K562 (cell line): ENCODE data around the gene ZNF189. TPM values are rescaled to one million over a fixed set of nuclear protein-coding genes. Genes with fewer than 3 reads are reported as not detected.

Experiments
- ATAC-seq: fragments of 200-7000 bp; cut with Tn5 transposase; 3 replicates; pipeline ENCODE4 v1.9.1; 2020; ENCODE audit warnings: moderate library complexity
- BruUV-seq: library from RNA; stranded (reverse); fragments of 400-500 nt; replicated peaks from 2 replicates; lab custom pipeline; 2021; lab: Mats Ljungman, UMichigan
- CTCF ChIA-PET: fragments of 300-600 bp; formaldehyde crosslinking; extraction: SDS; loops from one replicate; lab custom pipeline; 2021; ENCODE audit warnings: low intra/inter-chr PET ratio; lab: Yijun Ruan, JAX
- POLR2A ChIA-PET: fragments of 300-600, 350-650 bp; sonication (Branson Sonifier 250); formaldehyde crosslinking; extraction: SDS; loops from one replicate; lab custom pipeline; 2021; ENCODE audit warnings: antibody characterized with exemption, inconsistent platforms; lab: Yijun Ruan, JAX
- DNase-seq, 4 experiments: peaks; one replicate each; pipeline versions ENCODE4 v3.0.0 to v3.0.0-alpha.2; 2011 to 2018; ENCODE audit warnings: low spot score in 3 of 4, mixed read lengths in 3 of 4; ENCODE audit errors: extremely low read depth in 1 of 4
- FAIRE-seq: peaks from 2 replicates; lab custom pipeline; 2011; peaks lifted over from hg19 to GRCh38; lab: Jason Lieb, UNC
- H2AFZ ChIP-seq: 2 replicates; pipeline ENCODE4 v1.6.0; 2011; ENCODE audit warnings: low read depth, low read length, control low read depth, inconsistent platforms
- H3K27ac ChIP-seq: fragments of 200-600 bp; 3 replicates; pipeline ENCODE4 v1.8.0; 2011; ENCODE audit warnings: low read depth, mild to moderate bottlenecking, control low read depth, inconsistent platforms, low read length, moderate library complexity, mixed read lengths; ENCODE audit errors: extremely low read depth
- H3K27me3 ChIP-seq, 2 experiments: fragments of 300-600 bp in 1 of 2; 2 replicates in 1 of 2; 3 replicates in 1 of 2; pipeline versions ENCODE4 v1.6.0 to v1.8.0; 2011; ENCODE audit warnings: inconsistent platforms in 2 of 2, low read length in 2 of 2, mild to moderate bottlenecking in 1 of 2, mixed read lengths in 1 of 2, moderate library complexity in 1 of 2; ENCODE audit not compliant: control insufficient read depth in 2 of 2, insufficient read depth in 2 of 2
- H3K36me3 ChIP-seq: fragments of 300-600 bp; 3 replicates; pipeline ENCODE4 v1.8.0; 2011; ENCODE audit warnings: mild to moderate bottlenecking, low read length, inconsistent platforms; ENCODE audit not compliant: control insufficient read depth, insufficient read depth
- H3K4me1 ChIP-seq, 2 experiments: fragments of 200-600 bp in 1 of 2; replicated peaks in 1 of 2; 2 replicates in 1 of 2; 3 replicates in 1 of 2; pipeline versions ENCODE4 v1.5.1 to v1.8.0; 2011; ENCODE audit warnings: inconsistent platforms in 2 of 2, low read length in 2 of 2, mild to moderate bottlenecking in 1 of 2, mixed read lengths in 1 of 2, moderate library complexity in 1 of 2; ENCODE audit not compliant: control insufficient read depth in 2 of 2, insufficient read depth in 2 of 2
- H3K4me2 ChIP-seq: 2 replicates; pipeline ENCODE4 v1.6.1; 2011; ENCODE audit warnings: low read length, control low read depth, inconsistent platforms, mixed read lengths; ENCODE audit not compliant: insufficient read depth
- H3K4me3 ChIP-seq: fragments of 200-600 bp; sonication (generic), shearing (Covaris generic); 2 replicates; pipeline ENCODE4 v1.5.1; 2016; ENCODE audit warnings: control low read depth, inconsistent platforms
- H3K79me2 ChIP-seq: fragments of 200-600 bp; 3 replicates; pipeline ENCODE4 v1.8.0; 2011; ENCODE audit warnings: low read length, inconsistent platforms; ENCODE audit not compliant: control insufficient read depth, insufficient read depth
- H3K9ac ChIP-seq, 2 experiments: 2 replicates each; pipeline versions ENCODE4 v1.6.0 to v1.6.1; 2011; ENCODE audit warnings: low read depth in 2 of 2, low read length in 2 of 2, control low read depth in 1 of 2, inconsistent platforms in 1 of 2, mild to moderate bottlenecking in 1 of 2, mixed read lengths in 1 of 2; ENCODE audit not compliant: insufficient read depth in 1 of 2
- H3K9me1 ChIP-seq: one replicate; pipeline ENCODE4 v1.6.0; 2011; ENCODE audit warnings: inconsistent platforms, mild to moderate bottlenecking, low read length, moderate library complexity; ENCODE audit not compliant: control insufficient read depth, insufficient read depth
- H3K9me3 ChIP-seq: replicated peaks from 2 replicates; pipeline ENCODE4 v1.5.1; 2011; ENCODE audit warnings: low read depth, low read length, inconsistent platforms; ENCODE audit not compliant: control insufficient read depth, insufficient read depth
- H4K20me1 ChIP-seq: replicated peaks from 2 replicates; pipeline ENCODE4 v1.6.1; 2011; ENCODE audit warnings: low read length, inconsistent platforms, mixed read lengths; ENCODE audit not compliant: control insufficient read depth, insufficient read depth
- C11orf30 ChIP-seq: fragments of 450-650 bp; IDR thresholded peaks from 2 replicates; pipeline ENCODE4 v1.6.1; 2016; ENCODE audit warnings: low read depth, mild to moderate bottlenecking
- GMEB1 ChIP-seq: fragments of 250-450 bp; sonication (Bioruptor Pico); IDR thresholded peaks from 2 replicates; pipeline ENCODE4 v1.4.0; 2020; ENCODE audit warnings: mild to moderate bottlenecking
- HNRNPK ChIP-seq: fragments of 200-400 bp; formaldehyde crosslinking; IDR thresholded peaks from one replicate; pipeline ENCODE4 v1.6.1; 2018; ENCODE audit warnings: mild to moderate bottlenecking, low read depth, low read length; ENCODE audit not compliant: poor library complexity, severe bottlenecking
- HOXB6 ChIP-seq: fragments of 250-450 bp; sonication (Bioruptor Pico); IDR thresholded peaks from 2 replicates; pipeline ENCODE4 v1.5.1; 2022; ENCODE audit warnings: mild to moderate bottlenecking, borderline replicate concordance
- KLF6 ChIP-seq: fragments of 250-450 bp; sonication (Bioruptor Pico); IDR thresholded peaks from 2 replicates; pipeline ENCODE4 v1.4.0; 2020; ENCODE audit warnings: mild to moderate bottlenecking, moderate library complexity, borderline replicate concordance
- NCOA2 ChIP-seq, 2 experiments: fragments of 450-650 bp; IDR thresholded peaks; 2 replicates each; pipeline ENCODE4 v1.6.1; 2018; ENCODE audit warnings: mild to moderate bottlenecking in 2 of 2, moderate library complexity in 1 of 2; ENCODE audit not compliant: partially characterized antibody in 2 of 2
- RFX7 ChIP-seq: fragments of 250-450 bp; sonication (Bioruptor Pico); IDR thresholded peaks from 2 replicates; pipeline ENCODE4 v1.5.1; 2021; ENCODE audit warnings: mild to moderate bottlenecking
- RHOXF2B ChIP-seq: fragments of 250-450 bp; sonication (Bioruptor Pico); conservative IDR thresholded peaks from 2 replicates; pipeline ENCODE4 v1.5.1; 2021
- RREB1 ChIP-seq: fragments of 250-450 bp; sonication (Bioruptor Pico); IDR thresholded peaks from 2 replicates; pipeline ENCODE4 v1.4.0; 2020
- RUNX1 ChIP-seq: sonication (generic); IDR thresholded peaks from 2 replicates; pipeline ENCODE4 v1.6.1; 2016; ENCODE audit warnings: antibody characterized with exemption, low read depth
- TCF3 ChIP-seq: sonication (generic); formaldehyde crosslinking; IDR thresholded peaks from 2 replicates; pipeline ENCODE4 v1.4.0; 2020; ENCODE audit warnings: mild to moderate bottlenecking, missing genetic modification reagents
- THRB ChIP-seq: fragments of 450-650 bp; formaldehyde crosslinking; conservative IDR thresholded peaks from 2 replicates; pipeline ENCODE4 v1.4.0; 2022; ENCODE audit warnings: mild to moderate bottlenecking, missing genetic modification characterization
- YY1 ChIP-seq, 3 experiments: IDR thresholded peaks; 2 replicates each; pipeline ENCODE4 v1.6.1; 2011; ENCODE audit warnings: low read length in 2 of 3, mild to moderate bottlenecking in 2 of 3, moderate library complexity in 2 of 3, borderline replicate concordance in 1 of 3, control low read depth in 1 of 3, low read depth in 1 of 3; ENCODE audit not compliant: insufficient read depth in 3 of 3, insufficient replicate concordance in 2 of 3, control insufficient read depth in 1 of 3, insufficient read length in 1 of 3; ENCODE audit errors: extremely low read depth in 1 of 3
- ZNF140 ChIP-seq: fragments of 250-450 bp; sonication (Bioruptor Pico); IDR thresholded peaks from 2 replicates; pipeline ENCODE4 v1.8.0; 2021; ENCODE audit warnings: moderate library complexity, mild to moderate bottlenecking, inconsistent platforms
- WGBS: fragments of 100-300 bp; shearing (Covaris generic); methylation state at CpG from one replicate; pipeline ENCODE4 v1.1.6; 2016; ENCODE audit warnings: low coverage, mixed read lengths; ENCODE audit not compliant: insufficient coverage; ENCODE audit errors: missing lambda C conversion rate; 5-methylcytosine and 5-hydroxymethylcytosine counted together
- in situ Hi-C: fragments of 300-500 bp; cut with MboI; formaldehyde crosslinking; loops from 4 replicates; pipeline ENCODE4 v1.15.0; 2018; ENCODE audit warnings: inconsistent platforms, mixed read lengths
- intact Hi-C: fragments of 100-400 bp; cut with micrococcal nuclease; formaldehyde crosslinking; loops from 2 replicates; pipeline ENCODE4 v1.14.2; 2022
- polyA plus RNA-seq, 8 experiments: library from polyadenylated mRNA; depleted of rRNA in 4 of 8; stranded (reverse) in 5 of 8; unstranded in 3 of 8; fragments of >200 nt; fragmentation: Nextera tagmentation in 2 of 8; fragmentation: Illumina TruSeq in 1 of 8; extraction: Ambion mirVana in 2 of 8; extraction: Trizol in 1 of 8; gene quantifications; 2 replicates each; pipeline versions ENCODE4 v1.2.1 to v1.2.3, GENCODE V29; 2011 to 2014; ENCODE audit warnings: inconsistent platforms in 1 of 8, missing spikeins in 1 of 8
- total RNA-seq, 7 experiments: library from RNA; depleted of rRNA in 6 of 7; stranded (reverse); fragments of >200 nt in 6 of 7; fragmentation: Illumina TruSeq in 2 of 7; extraction: Trizol in 2 of 7; gene quantifications; 2 replicates each; pipeline versions ENCODE4 v1.2.1 to v1.2.3, GENCODE V29; 2011 to 2021; ENCODE audit warnings: low replicate concordance in 1 of 7

Gene ZNF189
- total and polyA plus RNA-seq, 9 of the 15 experiments (the other 6 are each of a cell fraction or from before 2014, with no cell fraction given), result 2.4 to 15.3 (median 6.4) TPM

- 89% methylated on average over 10 of the region's 12 CpGs for WGBS
- ATAC-seq, result no peak
- Histone ChIP-seq H4K20me1 (no peaks in the 10 kb centered on the region), H3K79me2 (no peaks in the 10 kb centered on the region), H3K4me1 (peaks cover 0 to 9% of the 10 kb centered on the region in 2 experiments; a peak in 3 of 5 replicates), H3K9me1 (no peaks in the 10 kb centered on the region), H3K4me2 (no peak overlapping the region), H3K27me3 (no peaks in the 10 kb centered on the region), H3K36me3 (no peaks in the 10 kb centered on the region), H3K9ac (no peak overlapping the region), H3K9me3 (no peaks in the 10 kb centered on the region), H3K27ac (no peak overlapping the region), H3K4me3 (no peak overlapping the region), H2AFZ (no peak overlapping the region)
- in situ Hi-C loops, result no loop called here
- FAIRE-seq, result no peak
- BruUV-seq, result no TSS peak
- no peak for DNase-seq
- POLR2A ChIA-PET, result no interaction called here
- intact Hi-C loops, result no loop called here
- CTCF ChIA-PET, result no interaction called here
- TF ChIP-seq YY1 (IDR thresholded peaks at IDR 0.05; ENCODE audit: borderline replicate concordance in 1 of 3, control insufficient read depth in 1 of 3, extremely low read depth in 1 of 3, insufficient read depth in 3 of 3, insufficient read length in 1 of 3, insufficient replicate concordance in 2 of 3, low read depth in 1 of 3, low read length in 2 of 3) (no peak), RFX7 (CRISPR knock-in tag) (no peak), TCF3 (no peak), GMEB1 (CRISPR knock-in tag) (no peak), ZNF140 (CRISPR knock-in tag) (no peak), HOXB6 (CRISPR knock-in tag) (no peak), HNRNPK (no peak), RUNX1 (no peak), KLF6 (no peak), NCOA2 (IDR thresholded peaks at IDR 0.05; ENCODE audit: partially characterized antibody in 2 of 2) (no peak), RHOXF2B (CRISPR knock-in tag) (no peak), C11orf30 (no peak), THRB (no peak), RREB1 (CRISPR knock-in tag) (no peak)
These were observed 23.1 kb upstream of the ZNF189 start for GRCh38 chr9:101375546-101375945.
